ENCODE measurements around the gene IBTK.
A peak's percentile ranks its signal among the peaks of the same experiment; 100 is the strongest.
"Not testable (repeated sequence)": the region's sequence is repeated elsewhere in the genome, so short reads cannot be mapped to it uniquely, and the experiment has no call there.

IBTK gene, protein sequence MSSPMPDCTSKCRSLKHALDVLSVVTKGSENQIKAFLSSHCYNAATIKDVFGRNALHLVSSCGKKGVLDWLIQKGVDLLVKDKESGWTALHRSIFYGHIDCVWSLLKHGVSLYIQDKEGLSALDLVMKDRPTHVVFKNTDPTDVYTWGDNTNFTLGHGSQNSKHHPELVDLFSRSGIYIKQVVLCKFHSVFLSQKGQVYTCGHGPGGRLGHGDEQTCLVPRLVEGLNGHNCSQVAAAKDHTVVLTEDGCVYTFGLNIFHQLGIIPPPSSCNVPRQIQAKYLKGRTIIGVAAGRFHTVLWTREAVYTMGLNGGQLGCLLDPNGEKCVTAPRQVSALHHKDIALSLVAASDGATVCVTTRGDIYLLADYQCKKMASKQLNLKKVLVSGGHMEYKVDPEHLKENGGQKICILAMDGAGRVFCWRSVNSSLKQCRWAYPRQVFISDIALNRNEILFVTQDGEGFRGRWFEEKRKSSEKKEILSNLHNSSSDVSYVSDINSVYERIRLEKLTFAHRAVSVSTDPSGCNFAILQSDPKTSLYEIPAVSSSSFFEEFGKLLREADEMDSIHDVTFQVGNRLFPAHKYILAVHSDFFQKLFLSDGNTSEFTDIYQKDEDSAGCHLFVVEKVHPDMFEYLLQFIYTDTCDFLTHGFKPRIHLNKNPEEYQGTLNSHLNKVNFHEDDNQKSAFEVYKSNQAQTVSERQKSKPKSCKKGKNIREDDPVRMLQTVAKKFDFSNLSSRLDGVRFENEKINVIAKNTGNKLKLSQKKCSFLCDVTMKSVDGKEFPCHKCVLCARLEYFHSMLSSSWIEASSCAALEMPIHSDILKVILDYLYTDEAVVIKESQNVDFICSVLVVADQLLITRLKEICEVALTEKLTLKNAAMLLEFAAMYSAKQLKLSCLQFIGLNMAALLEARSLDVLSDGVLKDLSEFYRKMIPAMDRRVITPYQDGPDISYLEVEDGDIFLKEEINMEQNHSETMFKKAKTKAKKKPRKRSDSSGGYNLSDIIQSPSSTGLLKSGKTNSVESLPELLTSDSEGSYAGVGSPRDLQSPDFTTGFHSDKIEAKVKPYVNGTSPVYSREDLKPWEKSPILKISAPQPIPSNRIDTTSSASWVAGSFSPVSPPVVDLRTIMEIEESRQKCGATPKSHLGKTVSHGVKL (N-terminal part only)

DNA sequence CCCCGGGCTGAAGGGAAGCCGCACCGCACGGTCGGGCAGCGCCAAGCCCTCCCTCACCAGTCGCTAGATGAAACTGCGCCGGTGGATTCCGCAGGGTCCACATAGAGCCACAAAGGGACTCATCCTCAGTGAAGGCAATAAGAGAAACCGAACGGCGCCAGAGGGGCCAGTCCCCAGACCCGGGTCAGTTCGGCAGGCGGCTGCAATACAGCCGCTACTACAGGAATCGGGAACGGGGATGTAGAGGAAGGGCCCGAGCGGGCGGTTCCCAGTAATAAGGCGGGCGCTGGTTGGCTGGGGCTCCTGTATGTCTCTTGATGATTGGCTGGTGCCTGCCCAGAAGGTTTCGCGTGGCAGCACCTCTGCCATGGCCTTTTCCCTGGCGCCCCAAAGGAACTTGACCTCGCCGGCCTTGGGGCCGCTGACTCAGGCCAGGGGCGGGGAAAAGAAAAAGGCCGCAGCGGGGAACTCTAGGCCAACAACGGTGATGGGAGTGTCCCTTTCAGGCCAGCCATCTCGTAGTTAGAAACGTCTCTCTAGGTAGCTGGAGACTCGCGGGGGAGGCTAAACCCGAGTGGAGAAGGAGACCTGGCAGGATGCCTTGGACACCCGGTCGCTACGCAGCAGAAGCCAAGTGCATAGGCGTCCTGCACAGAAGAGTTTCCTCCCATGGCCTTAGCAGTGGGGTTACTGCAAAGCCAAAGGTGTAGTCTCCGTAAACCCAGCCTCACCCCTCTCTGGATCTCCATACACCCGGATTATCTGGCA, at the start of gene IBTK:
Gene IBTK, minus strand, starts transcription at position 240 of the 768 bp plus-strand sequence. CDS start 7,258 bp downstream, outside the sequence.
- H3K9me3 Mint-ChIP-seq: no peaks in the 10 kb centered on the region
- H3K27me3 Mint-ChIP-seq: no peaks in the 10 kb centered on the region
- peaks cover 41% of the 10 kb centered on the region for H3K4me1 Mint-ChIP-seq
- H3K36me3 Mint-ChIP-seq (ENCODE audit: insufficient read depth): peaks cover 18% of the 10 kb centered on the region
- H3K4me3 Mint-ChIP-seq: peak within 1 kb of the TSS; percentile 92
- peak within 1 kb of the TSS; percentile 98 for H3K27ac Mint-ChIP-seq (ENCODE audit: low read depth)
- DNase-seq (ENCODE audit: low spot score in 2 of 2) (peak; percentile 90 to 98), ATAC-seq (replicated peaks; ENCODE audit: extremely low read depth, poor library complexity, severe bottlenecking) (peak; percentile 89)

DNA sequence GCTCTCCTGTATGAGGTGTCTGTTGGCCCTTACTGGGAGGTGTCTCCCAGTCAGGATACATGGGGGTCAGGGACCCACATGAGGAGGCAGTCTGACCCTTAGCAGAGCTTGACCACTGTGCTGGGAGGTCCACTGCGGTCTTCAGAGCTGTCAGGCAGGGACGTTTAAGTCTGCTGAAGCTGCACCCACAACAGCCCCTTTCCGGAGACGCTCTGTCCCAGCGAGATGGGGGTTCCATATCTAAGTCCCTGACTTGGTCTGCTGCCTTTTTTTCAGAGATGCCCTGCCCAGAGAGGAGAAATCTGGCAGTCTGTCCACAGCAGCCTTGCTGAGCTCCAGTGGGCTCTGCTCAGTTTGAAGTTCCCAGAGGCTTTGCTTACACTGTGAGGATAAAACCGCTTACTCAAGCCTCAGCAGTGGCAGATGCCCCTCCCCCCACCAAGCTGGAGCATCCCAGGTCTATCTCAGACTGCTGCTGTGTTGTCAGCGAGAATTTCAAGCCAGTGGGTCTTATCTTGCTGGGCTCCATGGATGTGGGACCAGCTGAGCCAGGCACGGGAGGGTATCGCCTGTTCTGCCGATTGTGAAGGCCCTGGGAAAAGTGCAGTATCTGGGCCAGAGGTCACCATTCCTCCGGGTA, 36.3 kb upstream of the IBTK start:
- H3K36me3 Mint-ChIP-seq (ENCODE audit: insufficient read depth): peaks cover 1% of the 10 kb centered on the region
- H3K4me1 Mint-ChIP-seq: peaks cover 32% of the 10 kb centered on the region
- H3K9me3 Mint-ChIP-seq: no peaks in the 10 kb centered on the region
- DNase-seq (ENCODE audit: low spot score in 2 of 2) (no peak), ATAC-seq (replicated peaks; ENCODE audit: extremely low read depth, poor library complexity, severe bottlenecking) (no peak)
- H3K27me3 Mint-ChIP-seq: no peaks in the 10 kb centered on the region
- no peak overlapping the region for H3K4me3 Mint-ChIP-seq
- no peak overlapping the region for H3K27ac Mint-ChIP-seq (ENCODE audit: low read depth)

DNA sequence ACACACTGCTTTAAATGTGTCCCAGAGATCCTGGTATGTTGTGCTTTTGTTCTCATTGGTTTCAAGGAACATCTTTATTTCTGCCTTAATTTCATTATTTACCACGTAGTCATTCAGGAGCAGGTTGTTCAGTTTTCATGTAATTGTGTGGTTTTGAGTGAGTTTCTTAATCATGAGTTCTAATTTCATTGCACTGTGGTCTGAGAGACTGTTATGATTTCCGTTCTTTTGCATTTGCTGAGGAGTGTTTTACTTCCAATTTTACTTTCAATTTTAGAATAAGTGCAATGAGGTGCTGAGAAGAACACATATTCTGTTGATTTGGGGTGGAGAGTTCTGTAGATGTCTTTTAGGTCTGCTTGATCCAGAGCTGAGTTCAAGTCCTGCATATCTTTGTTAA, 34.0 kb upstream of the IBTK start:
- not testable (repeated sequence) for H3K9me3 Mint-ChIP-seq; DNase-seq (ENCODE audit: low spot score in 2 of 2); H3K36me3 Mint-ChIP-seq (ENCODE audit: insufficient read depth); H3K27me3 Mint-ChIP-seq; ATAC-seq (replicated peaks; ENCODE audit: extremely low read depth, poor library complexity, severe bottlenecking)
- Mint-ChIP-seq H3K27ac (ENCODE audit: low read depth) (peak overlapping the region; percentile 92), H3K4me1 (peaks cover 32% of the 10 kb centered on the region), H3K4me3 (peak overlapping the region; percentile 65)

DNA sequence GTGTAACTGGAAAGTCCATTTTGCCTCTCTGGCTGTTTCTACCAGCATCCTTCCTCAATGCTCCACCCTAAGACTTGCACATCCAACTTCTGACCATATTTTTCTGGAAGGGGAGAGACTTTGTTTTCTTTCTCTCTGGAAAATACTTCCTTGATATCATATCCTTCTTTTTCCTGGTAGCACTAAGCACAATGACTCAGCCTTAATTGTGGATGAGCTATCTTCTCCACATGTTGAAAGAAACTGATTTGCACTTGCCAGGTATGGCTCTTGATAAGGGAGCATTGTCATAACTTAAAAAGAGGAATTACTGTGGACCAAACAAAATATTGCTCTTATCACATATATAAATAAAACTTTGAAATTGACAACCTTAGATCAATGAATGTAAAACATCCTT, 30.1 kb upstream of the IBTK start:
- ATAC-seq (replicated peaks; ENCODE audit: extremely low read depth, poor library complexity, severe bottlenecking): no peak
- Mint-ChIP-seq H3K4me3 (no peak overlapping the region), H3K27ac (ENCODE audit: low read depth) (no peak overlapping the region), H3K9me3 (no peaks in the 10 kb centered on the region), H3K36me3 (ENCODE audit: insufficient read depth) (peaks cover 1% of the 10 kb centered on the region), H3K27me3 (no peaks in the 10 kb centered on the region), H3K4me1 (peaks cover 19% of the 10 kb centered on the region)
- DNase-seq (ENCODE audit: low spot score in 2 of 2): no peak

DNA sequence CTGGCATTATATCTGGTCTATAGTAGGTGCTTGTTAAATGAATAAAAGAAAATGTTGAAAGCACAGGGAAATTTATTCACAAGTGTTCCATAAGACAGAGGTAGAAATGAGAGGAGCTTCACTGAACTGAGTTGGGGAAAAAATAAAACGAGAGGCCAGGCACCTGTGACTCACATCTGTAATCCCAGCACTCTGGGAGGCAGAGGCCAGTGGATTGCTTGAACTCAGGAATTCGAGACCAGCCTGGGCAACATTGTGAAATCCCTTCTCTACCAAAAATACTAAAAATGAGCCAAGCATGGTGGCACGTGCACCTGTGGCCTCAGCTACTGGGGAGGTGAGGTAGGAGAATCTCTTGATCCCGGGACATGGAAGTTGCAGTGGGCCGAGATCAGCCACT, 28.1 kb upstream of the IBTK start:
- no peaks in the 10 kb centered on the region for H3K27me3 Mint-ChIP-seq
- no peak for DNase-seq (ENCODE audit: low spot score in 2 of 2)
- no peak overlapping the region for H3K4me3 Mint-ChIP-seq
- H3K4me1 Mint-ChIP-seq: no peaks in the 10 kb centered on the region
- H3K36me3 Mint-ChIP-seq (ENCODE audit: insufficient read depth): no peaks in the 10 kb centered on the region
- ATAC-seq (replicated peaks; ENCODE audit: extremely low read depth, poor library complexity, severe bottlenecking): no peak
- no peaks in the 10 kb centered on the region for H3K9me3 Mint-ChIP-seq
- H3K27ac Mint-ChIP-seq (ENCODE audit: low read depth): no peak overlapping the region

DNA sequence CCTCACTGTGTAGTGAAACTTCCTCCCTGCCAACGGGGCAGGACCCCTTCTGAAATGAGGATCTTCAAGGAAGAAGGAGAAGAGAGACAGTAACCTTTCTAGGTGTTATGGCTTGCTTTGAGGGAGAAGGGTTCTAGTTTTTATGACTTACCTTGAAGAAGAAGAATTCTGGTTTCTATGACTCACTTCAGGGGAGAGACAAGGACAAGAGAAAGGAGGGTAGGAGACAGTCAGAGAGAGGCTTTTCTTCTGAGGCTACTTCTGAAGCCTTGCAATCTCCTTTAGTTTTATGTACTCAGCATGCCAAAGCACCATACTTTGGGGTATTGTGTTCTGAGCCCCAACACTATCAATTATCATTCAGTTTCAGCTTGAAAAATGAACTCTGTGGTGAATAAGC, 25.8 kb upstream of the IBTK start:
- no peak for ATAC-seq (replicated peaks; ENCODE audit: extremely low read depth, poor library complexity, severe bottlenecking)
- Mint-ChIP-seq H3K27me3 (peaks cover 4% of the 10 kb centered on the region), H3K4me3 (no peak overlapping the region), H3K27ac (ENCODE audit: low read depth) (no peak overlapping the region), H3K36me3 (ENCODE audit: insufficient read depth) (peaks cover 2% of the 10 kb centered on the region), H3K4me1 (no peaks in the 10 kb centered on the region), H3K9me3 (no peaks in the 10 kb centered on the region)
- DNase-seq (ENCODE audit: low spot score in 2 of 2): no peak

DNA sequence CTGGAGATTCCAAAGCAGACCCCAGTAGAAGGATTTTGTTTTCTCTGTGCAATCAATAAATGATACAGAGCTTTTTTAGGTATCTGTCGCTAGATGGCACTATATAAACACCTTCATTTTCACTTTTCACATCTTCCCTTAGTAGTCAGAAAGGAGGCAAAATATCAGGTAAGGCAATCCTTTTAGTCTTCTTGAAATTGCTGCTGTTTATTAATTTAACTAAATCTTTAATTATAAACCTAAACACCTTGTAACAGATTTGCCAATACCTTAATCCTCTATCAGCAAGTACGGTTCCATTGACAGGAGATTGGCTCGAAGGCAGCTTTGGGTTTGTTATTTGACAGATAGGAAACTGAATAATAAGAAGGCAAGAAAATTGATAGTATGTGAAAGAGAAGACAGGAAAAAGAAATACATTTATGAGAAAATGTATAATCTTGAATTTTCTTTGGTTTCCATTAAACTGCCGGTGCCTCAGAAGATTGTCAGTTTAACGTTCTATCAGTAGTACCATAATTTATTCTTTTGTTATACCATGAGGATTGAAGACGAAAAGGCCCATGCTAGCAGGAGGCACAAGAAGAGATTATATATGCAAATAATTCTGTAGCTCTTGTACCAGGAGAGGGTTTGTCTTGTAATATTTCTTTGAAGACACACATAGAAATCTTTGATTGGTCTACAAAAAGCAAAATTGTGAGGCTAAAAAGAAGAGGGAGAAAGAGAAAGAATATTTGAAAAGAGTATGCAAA, 23.5 kb upstream of the IBTK start:
- Mint-ChIP-seq H3K27me3 (peaks cover 16% of the 10 kb centered on the region), H3K4me3 (no peak overlapping the region), H3K9me3 (no peaks in the 10 kb centered on the region), H3K36me3 (ENCODE audit: insufficient read depth) (peaks cover 2% of the 10 kb centered on the region), H3K27ac (ENCODE audit: low read depth) (no peak overlapping the region), H3K4me1 (no peaks in the 10 kb centered on the region)
- DNase-seq (ENCODE audit: low spot score in 2 of 2) (no peak), ATAC-seq (replicated peaks; ENCODE audit: extremely low read depth, poor library complexity, severe bottlenecking) (no peak)

DNA sequence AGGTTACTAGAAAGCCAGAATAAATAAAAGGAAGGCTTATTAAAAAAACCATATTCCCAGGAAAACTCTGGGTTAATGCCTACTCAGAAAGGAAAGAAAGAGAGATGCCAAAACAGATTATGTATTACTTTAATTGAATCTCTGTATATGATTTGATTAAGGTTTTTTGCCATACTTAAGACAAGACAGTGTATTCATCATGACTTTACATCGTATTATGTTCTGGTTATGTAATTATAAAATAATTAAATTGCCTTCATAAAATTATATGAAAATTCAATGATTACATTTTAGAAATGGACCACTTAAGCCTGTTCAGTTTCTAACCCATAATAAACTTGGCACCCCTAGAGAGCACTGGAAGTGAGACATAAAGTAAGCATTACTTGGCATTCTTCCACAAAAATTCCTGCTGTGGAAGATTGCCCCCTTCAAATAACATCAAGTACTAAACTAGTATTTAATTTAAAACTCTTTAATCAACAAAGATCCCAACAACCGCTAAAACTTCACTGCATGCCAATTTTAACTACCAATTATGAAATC, 20.8 kb upstream of the IBTK start:
- H3K27me3 Mint-ChIP-seq: peaks cover 16% of the 10 kb centered on the region
- peak overlapping the region; percentile 46 for H3K27ac Mint-ChIP-seq (ENCODE audit: low read depth)
- H3K9me3 Mint-ChIP-seq: no peaks in the 10 kb centered on the region
- peaks cover 2% of the 10 kb centered on the region for H3K36me3 Mint-ChIP-seq (ENCODE audit: insufficient read depth)
- DNase-seq (ENCODE audit: low spot score in 2 of 2) (no peak), ATAC-seq (replicated peaks; ENCODE audit: extremely low read depth, poor library complexity, severe bottlenecking) (no peak)
- H3K4me1 Mint-ChIP-seq: no peaks in the 10 kb centered on the region
- no peak overlapping the region for H3K4me3 Mint-ChIP-seq

DNA sequence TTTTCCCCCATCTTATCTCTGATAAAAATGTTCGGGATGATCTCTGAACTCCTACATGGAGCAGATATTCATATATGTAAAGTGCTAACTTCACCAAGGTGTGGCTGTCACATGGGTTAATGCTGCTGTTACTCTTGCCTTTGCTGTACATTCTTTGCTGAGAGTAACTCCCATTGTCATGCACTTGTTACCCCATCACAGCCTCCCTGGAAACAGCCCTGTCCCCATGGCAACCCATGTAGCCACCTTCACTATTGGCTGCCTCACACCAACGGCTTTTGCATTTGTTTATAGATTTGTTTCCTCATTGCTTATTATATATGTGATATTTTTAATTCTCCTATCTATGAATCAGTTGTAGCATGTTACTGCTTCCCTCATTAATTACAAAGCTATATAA, 17.3 kb upstream of the IBTK start:
- Mint-ChIP-seq H3K36me3 (ENCODE audit: insufficient read depth) (peaks cover 2% of the 10 kb centered on the region), H3K9me3 (no peaks in the 10 kb centered on the region), H3K27ac (ENCODE audit: low read depth) (no peak overlapping the region), H3K27me3 (peaks cover 16% of the 10 kb centered on the region), H3K4me1 (no peaks in the 10 kb centered on the region), H3K4me3 (no peak overlapping the region)
- ATAC-seq (replicated peaks; ENCODE audit: extremely low read depth, poor library complexity, severe bottlenecking): no peak
- no peak for DNase-seq (ENCODE audit: low spot score in 2 of 2)

DNA sequence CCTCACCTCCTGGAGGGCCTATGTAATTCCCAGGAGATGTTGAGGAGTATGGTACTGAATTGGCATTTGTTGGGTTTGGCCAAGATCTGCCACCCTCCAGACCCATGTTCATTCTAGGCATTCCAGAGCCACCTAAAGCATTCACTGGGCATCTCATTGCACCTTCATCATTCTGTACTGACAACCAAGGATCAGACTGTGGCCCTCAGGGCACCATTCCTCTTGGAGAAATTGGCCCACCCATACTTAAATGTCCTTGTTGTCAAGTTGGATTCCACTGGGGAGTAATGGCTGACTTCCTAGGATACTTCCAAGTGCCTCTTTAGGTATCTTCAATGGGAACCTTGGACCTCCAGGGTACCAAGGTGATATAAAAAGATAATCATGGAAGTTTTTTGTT, 16.8 kb upstream of the IBTK start:
- DNase-seq (ENCODE audit: low spot score in 2 of 2) (no peak), ATAC-seq (replicated peaks; ENCODE audit: extremely low read depth, poor library complexity, severe bottlenecking) (no peak)
- H3K36me3 Mint-ChIP-seq (ENCODE audit: insufficient read depth): no peaks in the 10 kb centered on the region
- H3K4me1 Mint-ChIP-seq: no peaks in the 10 kb centered on the region
- no peaks in the 10 kb centered on the region for H3K9me3 Mint-ChIP-seq
- peaks cover 16% of the 10 kb centered on the region for H3K27me3 Mint-ChIP-seq
- no peak overlapping the region for H3K4me3 Mint-ChIP-seq
- H3K27ac Mint-ChIP-seq (ENCODE audit: low read depth): no peak overlapping the region

DNA sequence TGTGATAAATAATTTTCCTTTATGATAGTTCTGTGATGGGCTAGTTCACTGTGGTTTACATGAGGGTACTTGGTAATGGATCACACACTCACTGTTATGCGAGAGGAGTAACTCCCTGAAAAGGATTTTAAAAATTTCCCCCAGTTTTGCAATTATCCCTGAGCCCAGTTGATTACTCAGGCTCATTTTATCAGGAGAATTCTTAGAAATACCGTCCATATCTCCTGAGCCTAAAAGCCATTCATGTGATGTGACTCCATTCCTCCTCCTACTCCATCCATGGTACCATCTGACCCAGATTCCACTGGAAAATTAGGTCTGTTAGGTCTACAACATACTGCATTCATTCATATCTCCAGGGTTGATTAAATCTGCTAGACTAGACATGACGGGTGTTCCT, 16.4 kb upstream of the IBTK start:
- Mint-ChIP-seq H3K4me1 (no peaks in the 10 kb centered on the region), H3K4me3 (no peak overlapping the region), H3K36me3 (ENCODE audit: insufficient read depth) (no peaks in the 10 kb centered on the region), H3K9me3 (no peaks in the 10 kb centered on the region), H3K27ac (ENCODE audit: low read depth) (no peak overlapping the region), H3K27me3 (peaks cover 16% of the 10 kb centered on the region)
- ATAC-seq (replicated peaks; ENCODE audit: extremely low read depth, poor library complexity, severe bottlenecking) (no peak), DNase-seq (ENCODE audit: low spot score in 2 of 2) (no peak)
